ENCODE data around the gene FAM193A. TPM values are rescaled to one million over a fixed set of nuclear protein-coding genes. Genes with fewer than 3 reads are reported as not detected.

FAM193A gene
- total RNA-seq, 2 donors from 2014 or later: 14.6 to 17.0 TPM

GRCh38 chr4:2688281-2688680, 151.8 kb downstream of the FAM193A start:
- Histone ChIP-seq H3K27me3 (no peaks in the 10 kb centered on the region), H3K27ac (no peak overlapping the region), H3K4me3 (no peak overlapping the region), H3K36me3 (peaks cover 79% of the 10 kb centered on the region), H3K4me1 (no peaks in the 10 kb centered on the region), H3K9me3 (no peaks in the 10 kb centered on the region)
- TF ChIP-seq CTCF (IDR thresholded peaks at IDR 0.05): no peak
- DNase-seq (ENCODE audit: low spot score): no peak

GRCh38 chr4:2688697-2689096, 152.2 kb downstream of the FAM193A start:
- no peak overlapping the region for H3K4me3 ChIP-seq
- H3K4me1 ChIP-seq: no peaks in the 10 kb centered on the region
- no peak overlapping the region for H3K27ac ChIP-seq
- peaks cover 83% of the 10 kb centered on the region for H3K36me3 ChIP-seq
- no peak for TF ChIP-seq CTCF (IDR thresholded peaks at IDR 0.05)
- no peaks in the 10 kb centered on the region for H3K27me3 ChIP-seq
- DNase-seq (ENCODE audit: low spot score): no peak
- H3K9me3 ChIP-seq: no peaks in the 10 kb centered on the region

- Histone ChIP-seq H3K27ac (no peak overlapping the region), H3K9me3 (no peaks in the 10 kb centered on the region), H3K4me3 (no peak overlapping the region), H3K27me3 (no peaks in the 10 kb centered on the region), H3K36me3 (peaks cover 83% of the 10 kb centered on the region), H3K4me1 (no peaks in the 10 kb centered on the region)
- TF ChIP-seq CTCF (IDR thresholded peaks at IDR 0.05): no peak
- DNase-seq (ENCODE audit: low spot score): no peak
Measured at GRCh38 chr4:2689114-2689513, 152.7 kb downstream of the FAM193A start.

- Histone ChIP-seq H3K27me3 (no peaks in the 10 kb centered on the region), H3K4me3 (no peak overlapping the region), H3K27ac (no peak overlapping the region), H3K4me1 (no peaks in the 10 kb centered on the region), H3K36me3 (peaks cover 83% of the 10 kb centered on the region), H3K9me3 (no peaks in the 10 kb centered on the region)
- no peak for TF ChIP-seq CTCF (IDR thresholded peaks at IDR 0.05)
- DNase-seq (ENCODE audit: low spot score): no peak
Measured at GRCh38 chr4:2689825-2690700, 153.6 kb downstream of the FAM193A start.

GRCh38 chr4:2691313-2691712, 154.9 kb downstream of the FAM193A start:
- no peak for TF ChIP-seq CTCF (IDR thresholded peaks at IDR 0.05)
- DNase-seq (ENCODE audit: low spot score): no peak
- no peak overlapping the region for H3K27ac ChIP-seq
- no peak overlapping the region for H3K4me3 ChIP-seq
- no peaks in the 10 kb centered on the region for H3K4me1 ChIP-seq
- no peaks in the 10 kb centered on the region for H3K9me3 ChIP-seq
- H3K27me3 ChIP-seq: no peaks in the 10 kb centered on the region
- H3K36me3 ChIP-seq: peaks cover 90% of the 10 kb centered on the region
